ENCODE measurements around the gene KATNIP. TPM values are rescaled to one million over a fixed set of nuclear protein-coding genes. Genes with fewer than 3 reads are reported as not detected.
A peak's percentile ranks its signal among the peaks of the same experiment; 100 is the strongest.
"Not testable (repeated sequence)": the region's sequence is repeated elsewhere in the genome, so short reads cannot be mapped to it uniquely, and the experiment has no call there.

The KATNIP gene
- total and polyA plus RNA-seq, 11 donors: 5.8 to 26.3 (median 17.5) TPM

DNA sequence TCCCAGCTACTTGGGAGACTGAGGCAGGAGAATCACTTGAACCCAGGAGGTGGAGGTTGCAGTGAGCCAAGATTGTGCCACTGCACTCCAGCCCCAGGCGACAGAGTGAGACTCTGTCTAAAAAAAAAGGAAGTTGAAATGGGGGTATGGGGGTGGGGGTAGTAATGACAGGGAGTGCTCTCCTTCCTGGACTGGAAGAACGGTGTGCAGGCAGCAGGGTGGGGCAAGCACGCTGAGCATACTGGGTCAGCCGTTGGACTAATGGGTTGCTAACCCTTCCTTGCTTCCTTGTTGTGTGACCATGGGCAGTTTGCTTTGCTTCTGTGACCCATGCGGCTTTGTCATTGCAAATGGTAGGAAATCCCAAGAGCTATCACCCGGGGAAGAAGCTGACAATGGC, 16.5 kb downstream of the KATNIP start:
- no peaks in the 10 kb centered on the region for H3K9me3 ChIP-seq
- no peaks in the 10 kb centered on the region for H3K27me3 ChIP-seq
- no peak overlapping the region for H3K4me3 ChIP-seq
- no peak overlapping the region for H3K27ac ChIP-seq
- 75 to 81% (median 78%) methylated on average over 6 of the region's 6 CpGs for WGBS, 4 donors
- peaks cover 0 to 5% (median 0%) of the 10 kb centered on the region in 9 donors for H3K36me3 ChIP-seq
- ATAC-seq (no peak), DNase-seq (no peak)
- intact Hi-C loops (cut with DNase I): loop anchor here in 1 of 10 donors (10.0 kb wide), 1 partner anchor 62 kb away; no protein-coding TSS in a partner anchor
- H3K4me1 ChIP-seq: peaks cover 0 to 21% (median 0%) of the 10 kb centered on the region in 12 donors
- TF ChIP-seq, protein P1, sequence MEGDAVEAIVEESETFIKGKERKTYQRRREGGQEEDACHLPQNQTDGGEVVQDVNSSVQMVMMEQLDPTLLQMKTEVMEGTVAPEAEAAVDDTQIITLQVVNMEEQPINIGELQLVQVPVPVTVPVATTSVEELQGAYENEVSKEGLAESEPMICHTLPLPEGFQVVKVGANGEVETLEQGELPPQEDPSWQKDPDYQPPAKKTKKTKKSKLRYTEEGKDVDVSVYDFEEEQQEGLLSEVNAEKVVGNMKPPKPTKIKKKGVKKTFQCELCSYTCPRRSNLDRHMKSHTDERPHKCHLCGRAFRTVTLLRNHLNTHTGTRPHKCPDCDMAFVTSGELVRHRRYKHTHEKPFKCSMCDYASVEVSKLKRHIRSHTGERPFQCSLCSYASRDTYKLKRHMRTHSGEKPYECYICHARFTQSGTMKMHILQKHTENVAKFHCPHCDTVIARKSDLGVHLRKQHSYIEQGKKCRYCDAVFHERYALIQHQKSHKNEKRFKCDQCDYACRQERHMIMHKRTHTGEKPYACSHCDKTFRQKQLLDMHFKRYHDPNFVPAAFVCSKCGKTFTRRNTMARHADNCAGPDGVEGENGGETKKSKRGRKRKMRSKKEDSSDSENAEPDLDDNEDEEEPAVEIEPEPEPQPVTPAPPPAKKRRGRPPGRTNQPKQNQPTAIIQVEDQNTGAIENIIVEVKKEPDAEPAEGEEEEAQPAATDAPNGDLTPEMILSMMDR (IDR thresholded peaks at IDR 0.05): no peak
- no peak for TF ChIP-seq POLR2A (IDR thresholded peaks at IDR 0.05)

GRCh38 chr16:27568077-27568476, 18.1 kb downstream of the KATNIP start:
- TF ChIP-seq, protein P1 (IDR thresholded peaks at IDR 0.05): no peak
- no peak for TF ChIP-seq POLR2A (IDR thresholded peaks at IDR 0.05)

GRCh38 chr16:27570986-27571385, 21.0 kb downstream of the KATNIP start:
- H3K4me1 ChIP-seq: peaks cover 0 to 12% (median 0%) of the 10 kb centered on the region in 12 donors
- H3K27ac ChIP-seq; intact Hi-C loops (cut with DNase I); H3K9me3 ChIP-seq; DNase-seq; H3K27me3 ChIP-seq; ATAC-seq; H3K4me3 ChIP-seq: not testable (repeated sequence)
- H3K36me3 ChIP-seq: peaks cover 0 to 17% (median 6%) of the 10 kb centered on the region in 9 donors
- WGBS, 4 donors: 92 to 97% (median 95%) methylated on average over 8 of the region's 8 CpGs

More at GRCh38 chr16:27568077-27568476, 18.1 kb downstream of the KATNIP start:
- peaks cover 0 to 25% (median 3%) of the 10 kb centered on the region in 12 donors for H3K4me1 ChIP-seq
- H3K9me3 ChIP-seq: no peaks in the 10 kb centered on the region
- H3K27ac ChIP-seq: no peak overlapping the region
- H3K36me3 ChIP-seq: peaks cover 0 to 5% (median 0%) of the 10 kb centered on the region in 9 donors
- ATAC-seq (no peak), DNase-seq (no peak)
- WGBS, 4 donors: 93 to 96% (median 95%) methylated on average over 4 of the region's 4 CpGs
- intact Hi-C loops (cut with DNase I): loop anchor here in 1 of 10 donors (10.0 kb wide), 1 partner anchor 63 kb away; no protein-coding TSS in a partner anchor
- no peak overlapping the region for H3K4me3 ChIP-seq
- no peaks in the 10 kb centered on the region for H3K27me3 ChIP-seq

- Histone ChIP-seq H3K4me3 (no peak overlapping the region), H3K36me3 (peaks cover 0 to 23% (median 6%) of the 10 kb centered on the region in 9 donors), H3K27me3 (no peaks in the 10 kb centered on the region), H3K27ac (no peak overlapping the region), H3K4me1 (peaks cover 0 to 12% (median 0%) of the 10 kb centered on the region in 12 donors), H3K9me3 (no peaks in the 10 kb centered on the region)
- intact Hi-C loops (cut with DNase I): no loop called here
- no peak for TF ChIP-seq POLR2A (IDR thresholded peaks at IDR 0.05)
- TF ChIP-seq, protein P1 (IDR thresholded peaks at IDR 0.05): no peak
- ATAC-seq (peak in 3 of 4 donors; percentile 20 to 41 (median 22)), DNase-seq (no peak)
- WGBS, 4 donors: 82 to 95% (median 88%) methylated on average over 8 of the region's 8 CpGs
Observed at GRCh38 chr16:27571433-27572326, 21.7 kb downstream of the KATNIP start.

Data from heart left ventricle (tissue), 16 donors.